Loucy (cell line): ENCODE measurements around the gene FGR.

Experiments
- CTCF ChIP-seq: fragments of 200-600 bp; sonication (generic); conservative IDR thresholded peaks from 2 replicates; pipeline ENCODE4 v1.5.1; 2014; ENCODE audit warnings: mild to moderate bottlenecking, antibody characterized with exemption, low read length
- EZH2phosphoT487 ChIP-seq: fragments of 200-600 bp; IDR thresholded peaks from 2 replicates; pipeline ENCODE4 v1.6.1; 2018; ENCODE audit warnings: antibody characterized with exemption, mild to moderate bottlenecking, moderate library complexity, borderline replicate concordance

GRCh38 chr1:27592931-27593677 lies 41.9 kb downstream of the FGR start:
- TF ChIP-seq CTCF (no peak), EZH2phosphoT487 (no peak)
